SK-N-SH (cell line): ENCODE results near the gene TSPAN16. TPM values are rescaled to one million over a fixed set of nuclear protein-coding genes. Genes with fewer than 3 reads are reported as not detected.

Source experiments
- CTCF ChIA-PET: fragments of 300-600, 350-600 bp; formaldehyde crosslinking; extraction: SDS; loops from one replicate; lab custom pipeline; 2021; lab: Yijun Ruan, JAX
- POLR2A ChIA-PET: fragments of 350-600 bp; sonication (Branson Sonifier 250); formaldehyde crosslinking; extraction: SDS; loops from one replicate; lab custom pipeline; 2020; ENCODE audit warnings: antibody characterized with exemption, inconsistent platforms; lab: Yijun Ruan, JAX
- DNase-seq: peaks from one replicate; pipeline ENCODE4 v3.0.0; 2012
- H2AFZ ChIP-seq: fragments of 200-600 bp; sonication (generic); 2 replicates; pipeline ENCODE4 v1.8.1; 2016; ENCODE audit warnings: antibody characterized with exemption, mild to moderate bottlenecking, low read depth
- H3F3A ChIP-seq: fragments of 200-600 bp; sonication (generic); replicated peaks from 2 replicates; pipeline ENCODE3; 2016; ENCODE audit warnings: antibody characterized with exemption, mild to moderate bottlenecking; ENCODE audit not compliant: insufficient read depth
- H3K27ac ChIP-seq, 2 experiments: fragments of 200-500 bp in 1 of 2; fragments of 200-600 bp in 1 of 2; sonication (Bioruptor generic) in 1 of 2; sonication (generic), shearing (Covaris generic) in 1 of 2; 2 replicates each; pipeline versions ENCODE4 v1.5.1 to v1.6.1; 2014 to 2016; ENCODE audit warnings: low read depth in 2 of 2, inconsistent platforms in 1 of 2, low read length in 1 of 2, mild to moderate bottlenecking in 1 of 2, mixed read lengths in 1 of 2
- H3K27me3 ChIP-seq: fragments of 200-600 bp; sonication (generic), shearing (Covaris generic); 2 replicates; pipeline ENCODE4 v1.6.1; 2016; ENCODE audit warnings: mixed run types; ENCODE audit not compliant: insufficient read depth
- H3K36me3 ChIP-seq, 2 experiments: fragments of 200-500 bp in 1 of 2; fragments of 200-600 bp in 1 of 2; sonication (Bioruptor generic) in 1 of 2; sonication (generic) in 1 of 2; replicated peaks in 1 of 2; 2 replicates each; pipeline versions ENCODE3 to v1.5.1; 2014 to 2016; ENCODE audit warnings: low read length in 1 of 2, mild to moderate bottlenecking in 1 of 2; ENCODE audit not compliant: insufficient read depth in 2 of 2, control insufficient read depth in 1 of 2
- H3K4me1 ChIP-seq, 2 experiments: fragments of 200-500 bp in 1 of 2; fragments of 200-600 bp in 1 of 2; sonication (Bioruptor generic) in 1 of 2; sonication (generic), shearing (Covaris generic) in 1 of 2; 2 replicates each; pipeline versions ENCODE4 v1.5.1 to v1.6.1; 2014 to 2016; ENCODE audit warnings: low read depth in 1 of 2, low read length in 1 of 2, mixed run types in 1 of 2; ENCODE audit not compliant: insufficient read depth in 2 of 2, control insufficient read depth in 1 of 2
- H3K4me2 ChIP-seq: fragments of 200-600 bp; sonication (generic), shearing (Covaris generic); 2 replicates; pipeline ENCODE4 v1.6.1; 2017; ENCODE audit warnings: mixed run types
- H3K4me3 ChIP-seq, 2 experiments: fragments of 200-500 bp in 1 of 2; fragments of 200-600 bp in 1 of 2; sonication (Bioruptor generic) in 1 of 2; sonication (generic), shearing (Covaris generic) in 1 of 2; 2 replicates each; pipeline versions ENCODE4 v1.5.1 to v1.8.1; 2014 to 2016; ENCODE audit warnings: low read depth in 2 of 2, inconsistent platforms in 1 of 2, low read length in 1 of 2, mild to moderate bottlenecking in 1 of 2, mixed read lengths in 1 of 2, moderate library complexity in 1 of 2
- H3K79me2 ChIP-seq: fragments of 200-600 bp; sonication (generic); 2 replicates; pipeline ENCODE4 v1.8.1; 2017; ENCODE audit warnings: mild to moderate bottlenecking; ENCODE audit not compliant: insufficient read depth
- H3K9ac ChIP-seq: fragments of 200-600 bp; sonication (generic); 2 replicates; pipeline ENCODE4 v1.6.1; 2017; ENCODE audit warnings: mixed run types
- H3K9me2 ChIP-seq: fragments of 200-600 bp; sonication (generic); 2 replicates; pipeline ENCODE4 v1.6.1; 2017; ENCODE audit warnings: mixed run types
- H3K9me3 ChIP-seq: fragments of 200-600 bp; sonication (generic); 2 replicates; pipeline ENCODE4 v1.6.1; 2017; ENCODE audit warnings: mixed run types, mild to moderate bottlenecking, moderate library complexity
- H4K20me1 ChIP-seq: fragments of 200-600 bp; sonication (generic); 2 replicates; pipeline ENCODE4 v1.6.1; 2017; ENCODE audit warnings: mild to moderate bottlenecking, mixed run types; ENCODE audit not compliant: insufficient read depth
- EP300 ChIP-seq, 2 experiments: IDR thresholded peaks; 2 replicates each; pipeline versions ENCODE4 v1.4.0 to v1.6.1; 2012; ENCODE audit warnings: borderline replicate concordance in 1 of 2, low read depth in 1 of 2, low read length in 1 of 2
- EZH2phosphoT487 ChIP-seq: fragments of 200-600 bp; sonication (generic); IDR thresholded peaks from 2 replicates; pipeline ENCODE4 v1.6.1; 2017; ENCODE audit warnings: low read depth, mixed run types, mild to moderate bottlenecking, antibody characterized with exemption, moderate library complexity, borderline replicate concordance
- FOSL2 ChIP-seq: IDR thresholded peaks from 2 replicates; pipeline ENCODE4 v1.4.0; 2012; ENCODE audit warnings: low read depth, mild to moderate bottlenecking, moderate library complexity, borderline replicate concordance
- FOXJ3 ChIP-seq: sonication (generic); formaldehyde crosslinking; IDR thresholded peaks from 2 replicates; pipeline ENCODE4 v1.5.1; 2020; ENCODE audit warnings: mild to moderate bottlenecking, missing genetic modification reagents
- FOXM1 ChIP-seq: IDR thresholded peaks from 2 replicates; pipeline ENCODE4 v1.4.0; 2012; ENCODE audit warnings: low read depth, mild to moderate bottlenecking
- GATA2 ChIP-seq: sonication (generic); formaldehyde crosslinking; IDR thresholded peaks from 2 replicates; pipeline ENCODE4 v1.5.0; 2020; ENCODE audit warnings: mild to moderate bottlenecking, missing genetic modification reagents
- JUND ChIP-seq: IDR thresholded peaks from 2 replicates; pipeline ENCODE4 v1.4.0; 2012
- MAX ChIP-seq: IDR thresholded peaks from 2 replicates; pipeline ENCODE4 v1.4.0; 2012; ENCODE audit warnings: low read depth
- MEF2A ChIP-seq: IDR thresholded peaks from 2 replicates; pipeline ENCODE4 v1.4.0; 2012; ENCODE audit warnings: low read depth, borderline replicate concordance
- POLR2AphosphoS5 ChIP-seq: IDR thresholded peaks from 2 replicates; pipeline ENCODE4 v1.6.1; 2012; ENCODE audit warnings: low read depth, low read length
- RAD21 ChIP-seq: IDR thresholded peaks from 2 replicates; pipeline ENCODE4 v1.6.1; 2012; ENCODE audit warnings: mild to moderate bottlenecking, low read length
- RXRA ChIP-seq: IDR thresholded peaks from 2 replicates; pipeline ENCODE4 v1.4.0; 2012; ENCODE audit warnings: low read depth, mild to moderate bottlenecking, borderline replicate concordance
- SIN3A ChIP-seq: IDR thresholded peaks from 2 replicates; pipeline ENCODE4 v1.6.1; 2012; ENCODE audit warnings: low read depth, mild to moderate bottlenecking, low read length, moderate library complexity, borderline replicate concordance
- SMC3 ChIP-seq: IDR thresholded peaks from 2 replicates; pipeline ENCODE4 v1.6.1; 2012; ENCODE audit warnings: low read depth, low read length, improper control_type of control experiment
- TEAD4 ChIP-seq: IDR thresholded peaks from 2 replicates; pipeline ENCODE4 v1.4.0; 2012; ENCODE audit warnings: mild to moderate bottlenecking, borderline replicate concordance; ENCODE audit not compliant: insufficient read depth
- USF1 ChIP-seq: IDR thresholded peaks from 2 replicates; pipeline ENCODE4 v1.4.0; 2012; ENCODE audit warnings: low read depth, borderline replicate concordance
- YY1 ChIP-seq: IDR thresholded peaks from 2 replicates; pipeline ENCODE4 v1.4.0; 2012; ENCODE audit warnings: low read depth, mild to moderate bottlenecking
- ZBTB33 ChIP-seq: IDR thresholded peaks from 2 replicates; pipeline ENCODE4 v1.4.0; 2012; ENCODE audit warnings: low read depth, borderline replicate concordance
- WGBS: methylation state at CpG from one replicate; pipeline ENCODE4 v1.1.6; 2017; ENCODE audit warnings: low lambda C conversion rate; 5-methylcytosine and 5-hydroxymethylcytosine counted together
- polyA plus RNA-seq, 3 experiments: library from polyadenylated mRNA; depleted of rRNA; stranded (reverse); fragments of >200 nt; gene quantifications; 2 replicates each; pipeline ENCODE4 v1.2.3, GENCODE V29; 2012
- TF ChIP-seq, protein P1 (sequence below): IDR thresholded peaks from 2 replicates; pipeline ENCODE4; 2012
- TF ChIP-seq, protein P2 (sequence below): fragments of 200-600 bp; sonication (generic); IDR thresholded peaks from 2 replicates; pipeline ENCODE4 v1.6.1; 2017; ENCODE audit warnings: antibody characterized with exemption, mild to moderate bottlenecking, moderate library complexity
- TF ChIP-seq, protein P3 (sequence below): IDR thresholded peaks from 2 replicates; pipeline ENCODE4 v1.6.1; 2012; ENCODE audit warnings: mild to moderate bottlenecking, low read depth, low read length, moderate library complexity

The TSPAN16 gene
- polyA plus RNA-seq, 1 of the 3 experiments (the other 2 are of a cell fraction) = not detected

GRCh38 chr19:11346104-11346940 is 50.4 kb downstream of the TSPAN16 start, which contains the start of the genes CCDC159 and TMEM205:
CCDC159 (plus strand) TSS chr19:11346519; CDS start chr19:11346607, 88 bp downstream.
TMEM205 (minus strand) TSS chr19:11346268; CDS start chr19:11345619, 649 bp downstream.
- Histone ChIP-seq H3K9me2 (no peaks in the 10 kb centered on the region), H3K36me3 (peaks cover 4 to 7% of the 10 kb centered on the region in 2 experiments), H3K79me2 (no peaks in the 10 kb centered on the region), H3F3A (peaks cover 18% of the 10 kb centered on the region), H3K4me2 (peak within 1 kb of the TSS; percentile 95), H3K4me1 (peaks cover 13 to 14% of the 10 kb centered on the region in 2 experiments; a peak in 2 of 4 replicates), H2AFZ (peak within 1 kb of the TSS; percentile 96), H4K20me1 (peaks cover 7% of the 10 kb centered on the region), H3K27ac (peak within 1 kb of the TSS; percentile 58 to 74), H3K9me3 (no peaks in the 10 kb centered on the region), H3K9ac (peak within 1 kb of the TSS; percentile 76), H3K27me3 (no peaks in the 10 kb centered on the region), H3K4me3 (peak within 1 kb of the TSS; percentile 74 to 96)
- POLR2A ChIA-PET = interaction anchor here (0.6 to 2.3 kb wide), 4 partner anchors 28 to 53 kb away, joined by 3 to 15 read pairs (median 4); partner anchors contain the start of gene SWSAP1
- under 1% methylated on average over 32 of the region's 50 CpGs for WGBS
- DNase-seq = peak; percentile 95
- CTCF ChIA-PET = interaction anchor here (0.7 to 3.0 kb wide), 7 partner anchors 31 to 189 kb away, joined by 3 to 23 read pairs (median 6); partner anchors contain the start of gene TSPAN16
- TF ChIP-seq, protein P1, sequence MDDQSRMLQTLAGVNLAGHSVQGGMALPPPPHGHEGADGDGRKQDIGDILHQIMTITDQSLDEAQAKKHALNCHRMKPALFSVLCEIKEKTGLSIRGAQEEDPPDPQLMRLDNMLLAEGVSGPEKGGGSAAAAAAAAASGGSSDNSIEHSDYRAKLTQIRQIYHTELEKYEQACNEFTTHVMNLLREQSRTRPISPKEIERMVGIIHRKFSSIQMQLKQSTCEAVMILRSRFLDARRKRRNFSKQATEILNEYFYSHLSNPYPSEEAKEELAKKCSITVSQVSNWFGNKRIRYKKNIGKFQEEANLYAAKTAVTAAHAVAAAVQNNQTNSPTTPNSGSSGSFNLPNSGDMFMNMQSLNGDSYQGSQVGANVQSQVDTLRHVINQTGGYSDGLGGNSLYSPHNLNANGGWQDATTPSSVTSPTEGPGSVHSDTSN = peak; percentile 85
- TF ChIP-seq YY1 (peak; percentile 35; the same call in 1 of the 2 replicates), EP300 (IDR thresholded peaks at IDR 0.05; ENCODE audit: borderline replicate concordance in 1 of 2, low read depth in 1 of 2, low read length in 1 of 2) (no peak), TEAD4 (no peak), USF1 (no peak), RXRA (no peak), FOXM1 (no peak), GATA2 (no peak), EZH2phosphoT487 (no peak), FOSL2 (peak; percentile 78; the same call in 1 of the 2 replicates), SMC3 (no peak), SIN3A (peak; percentile 80; the same call in 1 of the 2 replicates), RAD21 (no peak), FOXJ3 (no peak), ZBTB33 (0 out of 2 replicates have a peak, but pooled peaks have one; percentile 15), JUND (no peak; the same call in 1 of the 2 replicates), POLR2AphosphoS5 (peak; percentile 85), MAX (peak; percentile 92), MEF2A (no peak)
- TF ChIP-seq, protein P2, sequence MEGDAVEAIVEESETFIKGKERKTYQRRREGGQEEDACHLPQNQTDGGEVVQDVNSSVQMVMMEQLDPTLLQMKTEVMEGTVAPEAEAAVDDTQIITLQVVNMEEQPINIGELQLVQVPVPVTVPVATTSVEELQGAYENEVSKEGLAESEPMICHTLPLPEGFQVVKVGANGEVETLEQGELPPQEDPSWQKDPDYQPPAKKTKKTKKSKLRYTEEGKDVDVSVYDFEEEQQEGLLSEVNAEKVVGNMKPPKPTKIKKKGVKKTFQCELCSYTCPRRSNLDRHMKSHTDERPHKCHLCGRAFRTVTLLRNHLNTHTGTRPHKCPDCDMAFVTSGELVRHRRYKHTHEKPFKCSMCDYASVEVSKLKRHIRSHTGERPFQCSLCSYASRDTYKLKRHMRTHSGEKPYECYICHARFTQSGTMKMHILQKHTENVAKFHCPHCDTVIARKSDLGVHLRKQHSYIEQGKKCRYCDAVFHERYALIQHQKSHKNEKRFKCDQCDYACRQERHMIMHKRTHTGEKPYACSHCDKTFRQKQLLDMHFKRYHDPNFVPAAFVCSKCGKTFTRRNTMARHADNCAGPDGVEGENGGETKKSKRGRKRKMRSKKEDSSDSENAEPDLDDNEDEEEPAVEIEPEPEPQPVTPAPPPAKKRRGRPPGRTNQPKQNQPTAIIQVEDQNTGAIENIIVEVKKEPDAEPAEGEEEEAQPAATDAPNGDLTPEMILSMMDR = peak; percentile 28; the same call in 1 of the 2 replicates
- TF ChIP-seq, protein P3, sequence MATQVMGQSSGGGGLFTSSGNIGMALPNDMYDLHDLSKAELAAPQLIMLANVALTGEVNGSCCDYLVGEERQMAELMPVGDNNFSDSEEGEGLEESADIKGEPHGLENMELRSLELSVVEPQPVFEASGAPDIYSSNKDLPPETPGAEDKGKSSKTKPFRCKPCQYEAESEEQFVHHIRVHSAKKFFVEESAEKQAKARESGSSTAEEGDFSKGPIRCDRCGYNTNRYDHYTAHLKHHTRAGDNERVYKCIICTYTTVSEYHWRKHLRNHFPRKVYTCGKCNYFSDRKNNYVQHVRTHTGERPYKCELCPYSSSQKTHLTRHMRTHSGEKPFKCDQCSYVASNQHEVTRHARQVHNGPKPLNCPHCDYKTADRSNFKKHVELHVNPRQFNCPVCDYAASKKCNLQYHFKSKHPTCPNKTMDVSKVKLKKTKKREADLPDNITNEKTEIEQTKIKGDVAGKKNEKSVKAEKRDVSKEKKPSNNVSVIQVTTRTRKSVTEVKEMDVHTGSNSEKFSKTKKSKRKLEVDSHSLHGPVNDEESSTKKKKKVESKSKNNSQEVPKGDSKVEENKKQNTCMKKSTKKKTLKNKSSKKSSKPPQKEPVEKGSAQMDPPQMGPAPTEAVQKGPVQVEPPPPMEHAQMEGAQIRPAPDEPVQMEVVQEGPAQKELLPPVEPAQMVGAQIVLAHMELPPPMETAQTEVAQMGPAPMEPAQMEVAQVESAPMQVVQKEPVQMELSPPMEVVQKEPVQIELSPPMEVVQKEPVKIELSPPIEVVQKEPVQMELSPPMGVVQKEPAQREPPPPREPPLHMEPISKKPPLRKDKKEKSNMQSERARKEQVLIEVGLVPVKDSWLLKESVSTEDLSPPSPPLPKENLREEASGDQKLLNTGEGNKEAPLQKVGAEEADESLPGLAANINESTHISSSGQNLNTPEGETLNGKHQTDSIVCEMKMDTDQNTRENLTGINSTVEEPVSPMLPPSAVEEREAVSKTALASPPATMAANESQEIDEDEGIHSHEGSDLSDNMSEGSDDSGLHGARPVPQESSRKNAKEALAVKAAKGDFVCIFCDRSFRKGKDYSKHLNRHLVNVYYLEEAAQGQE = no peak; the same call in 1 of the 2 replicates
